Tibial nerve (tissue), 3 donors: ENCODE results near the gene OLFM1.

Source experiments
- POLR2A ChIP-seq, 2 donors: fragments of 450-650 bp; IDR thresholded peaks; one replicate each; pipeline ENCODE4 v1.6.1; 2017; ENCODE audit warnings: antibody characterized with exemption in 2 of 2, mild to moderate bottlenecking in 2 of 2, moderate library complexity in 2 of 2
- TF ChIP-seq, protein P1 (sequence below), 5 experiments: fragments of 200-600 bp in 3 of 5; fragments of 450-650 bp in 2 of 5; sonication (generic) in 3 of 5; IDR thresholded peaks; one replicate each; pipeline ENCODE4 v1.5.1; 2016 to 2019; ENCODE audit warnings: antibody characterized with exemption in 5 of 5, mild to moderate bottlenecking in 3 of 5, moderate library complexity in 2 of 5

DNA sequence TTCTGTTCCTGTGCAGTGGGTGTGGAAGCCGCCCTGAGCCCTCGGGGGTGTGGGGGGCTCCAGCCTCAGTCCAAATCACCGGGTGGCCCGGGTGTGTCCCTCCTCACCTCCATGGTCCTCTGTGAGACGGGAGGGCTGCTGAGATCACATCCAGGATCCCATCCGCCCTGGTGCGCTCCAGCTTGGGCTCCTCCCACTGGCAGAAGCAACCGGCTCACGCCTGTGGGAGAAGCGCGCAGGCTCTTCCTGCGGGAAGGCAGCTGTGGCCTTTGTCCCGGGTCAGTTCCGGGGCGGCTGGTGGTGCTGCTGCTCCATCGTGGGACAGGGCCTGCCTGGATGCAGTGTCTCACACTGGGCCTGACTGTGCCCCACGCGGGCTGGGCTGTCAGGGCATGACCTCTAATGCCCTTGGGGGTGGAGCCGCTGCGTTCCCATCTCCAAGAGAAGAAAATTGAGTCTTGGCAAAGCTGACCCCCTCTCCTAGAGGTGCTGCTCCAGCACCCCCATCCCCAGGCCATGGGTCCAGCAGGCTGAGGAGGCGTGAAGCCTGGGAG, 18.5 kb downstream of the OLFM1 start:
- TF ChIP-seq, protein P1, sequence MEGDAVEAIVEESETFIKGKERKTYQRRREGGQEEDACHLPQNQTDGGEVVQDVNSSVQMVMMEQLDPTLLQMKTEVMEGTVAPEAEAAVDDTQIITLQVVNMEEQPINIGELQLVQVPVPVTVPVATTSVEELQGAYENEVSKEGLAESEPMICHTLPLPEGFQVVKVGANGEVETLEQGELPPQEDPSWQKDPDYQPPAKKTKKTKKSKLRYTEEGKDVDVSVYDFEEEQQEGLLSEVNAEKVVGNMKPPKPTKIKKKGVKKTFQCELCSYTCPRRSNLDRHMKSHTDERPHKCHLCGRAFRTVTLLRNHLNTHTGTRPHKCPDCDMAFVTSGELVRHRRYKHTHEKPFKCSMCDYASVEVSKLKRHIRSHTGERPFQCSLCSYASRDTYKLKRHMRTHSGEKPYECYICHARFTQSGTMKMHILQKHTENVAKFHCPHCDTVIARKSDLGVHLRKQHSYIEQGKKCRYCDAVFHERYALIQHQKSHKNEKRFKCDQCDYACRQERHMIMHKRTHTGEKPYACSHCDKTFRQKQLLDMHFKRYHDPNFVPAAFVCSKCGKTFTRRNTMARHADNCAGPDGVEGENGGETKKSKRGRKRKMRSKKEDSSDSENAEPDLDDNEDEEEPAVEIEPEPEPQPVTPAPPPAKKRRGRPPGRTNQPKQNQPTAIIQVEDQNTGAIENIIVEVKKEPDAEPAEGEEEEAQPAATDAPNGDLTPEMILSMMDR (IDR thresholded peaks at IDR 0.05): no peak
- TF ChIP-seq POLR2A (IDR thresholded peaks at IDR 0.05): no peak
